IMR-90 (cell line): Measurements from ENCODE around the gene FDXR. TPM values are rescaled to one million over a fixed set of nuclear protein-coding genes. Genes with fewer than 3 reads are reported as not detected.

Experiments used
- ATAC-seq: fragments of 200-7000 bp; cut with Tn5 transposase; 2 replicates; pipeline ENCODE4 v1.9.1; 2020; ENCODE audit warnings: low read depth, mild to moderate bottlenecking, moderate library complexity
- BruUV-seq: library from RNA; stranded (reverse); fragments of 400-500 nt; replicated peaks from 2 replicates; lab custom pipeline; 2021; lab: Mats Ljungman, UMichigan
- CTCF ChIA-PET: fragments of 300-600 bp; formaldehyde crosslinking; extraction: SDS; loops from one replicate; lab custom pipeline; 2021; ENCODE audit warnings: antibody characterized with exemption; lab: Yijun Ruan, JAX
- POLR2A ChIA-PET: fragments of 300-600 bp; sonication (Branson Sonifier 250); formaldehyde crosslinking; loops from one replicate; lab custom pipeline; 2022; ENCODE audit warnings: antibody characterized with exemption; ENCODE audit not compliant: unreplicated experiment; lab: Charles Lee
- DNase-seq: peaks from one replicate; pipeline ENCODE4 v3.0.0; 2013
- H2AFZ ChIP-seq: replicated peaks from 2 replicates; pipeline ENCODE3; 2013; ENCODE audit warnings: low read length, mild to moderate bottlenecking; ENCODE audit not compliant: poor library complexity
- H2AK5ac ChIP-seq: 2 replicates; pipeline ENCODE4 v1.6.1; 2013; ENCODE audit warnings: low read depth, low read length, inconsistent platforms
- H2AK9ac ChIP-seq: replicated peaks from 2 replicates; pipeline ENCODE3; 2013; ENCODE audit warnings: mild to moderate bottlenecking, low read depth, low read length, moderate library complexity; ENCODE audit not compliant: poor library complexity
- H2BK120ac ChIP-seq: 2 replicates; pipeline ENCODE4 v1.6.1; 2013; ENCODE audit warnings: low read depth, low read length, inconsistent platforms
- H2BK15ac ChIP-seq: 3 replicates; pipeline ENCODE4 v1.6.1; 2013; ENCODE audit warnings: low read depth, low read length, inconsistent platforms
- H2BK20ac ChIP-seq: 2 replicates; pipeline ENCODE4 v1.6.1; 2013; ENCODE audit warnings: low read depth, mild to moderate bottlenecking, inconsistent platforms, low read length, moderate library complexity
- H2BK5ac ChIP-seq: 2 replicates; pipeline ENCODE4 v1.6.1; 2013; ENCODE audit warnings: mild to moderate bottlenecking, low read depth, low read length, inconsistent platforms; ENCODE audit not compliant: poor library complexity, severe bottlenecking
- H3K14ac ChIP-seq: replicated peaks from 2 replicates; pipeline ENCODE4 v1.6.1; 2013; ENCODE audit warnings: low read depth, low read length, inconsistent platforms
- H3K18ac ChIP-seq: 2 replicates; pipeline ENCODE4 v1.6.1; 2013; ENCODE audit warnings: low read depth, low read length, control low read depth
- H3K23ac ChIP-seq: 2 replicates; pipeline ENCODE4 v1.6.1; 2013; ENCODE audit warnings: low read depth, low read length, inconsistent platforms
- H3K27ac ChIP-seq: 2 replicates; pipeline ENCODE4 v1.5.1; 2013; ENCODE audit warnings: mild to moderate bottlenecking, control low read depth, low read length; ENCODE audit not compliant: insufficient read depth
- H3K27me3 ChIP-seq: 2 replicates; pipeline ENCODE4 v1.6.1; 2013; ENCODE audit warnings: low read length; ENCODE audit not compliant: control insufficient read depth, insufficient read depth
- H3K36me3 ChIP-seq: 2 replicates; pipeline ENCODE4 v1.6.1; 2013; ENCODE audit warnings: low read length, mixed read lengths; ENCODE audit not compliant: control insufficient read depth, insufficient read depth
- H3K4ac ChIP-seq: 2 replicates; pipeline ENCODE4 v1.6.1; 2013; ENCODE audit warnings: low read depth, low read length, inconsistent platforms
- H3K4me1 ChIP-seq: 2 replicates; pipeline ENCODE4 v1.6.1; 2013; ENCODE audit warnings: low read length, mixed read lengths; ENCODE audit not compliant: control insufficient read depth, insufficient read depth
- H3K4me2 ChIP-seq: 2 replicates; pipeline ENCODE4 v1.6.1; 2013; ENCODE audit warnings: low read depth, mild to moderate bottlenecking, control low read depth, low read length, moderate library complexity
- H3K4me3 ChIP-seq: 2 replicates; pipeline ENCODE4 v1.5.1; 2013; ENCODE audit warnings: low read depth, mild to moderate bottlenecking, control low read depth, low read length, moderate library complexity; ENCODE audit not compliant: insufficient read depth
- H3K56ac ChIP-seq: 2 replicates; pipeline ENCODE4 v1.6.1; 2013; ENCODE audit warnings: low read length, inconsistent platforms; ENCODE audit not compliant: insufficient read depth; ENCODE audit errors: extremely low read depth
- H3K79me1 ChIP-seq, 2 experiments: 2 replicates each; pipeline ENCODE4 v1.6.1; 2013; ENCODE audit warnings: low read length in 2 of 2, inconsistent platforms in 1 of 2, low read depth in 1 of 2
- H3K9ac ChIP-seq: 2 replicates; pipeline ENCODE4 v1.6.1; 2013; ENCODE audit warnings: low read depth, low read length, control low read depth
- H3K9me1 ChIP-seq: 2 replicates; pipeline ENCODE4 v1.6.1; 2013; ENCODE audit warnings: low read length, inconsistent platforms; ENCODE audit not compliant: insufficient read depth
- H3K9me3 ChIP-seq: 2 replicates; pipeline ENCODE4 v1.6.1; 2013; ENCODE audit warnings: low read length; ENCODE audit not compliant: control insufficient read depth, insufficient read depth
- H4K20me1 ChIP-seq: 2 replicates; pipeline ENCODE4 v1.6.1; 2013; ENCODE audit warnings: low read length, inconsistent platforms; ENCODE audit not compliant: insufficient read depth
- H4K5ac ChIP-seq: 2 replicates; pipeline ENCODE4 v1.6.1; 2013; ENCODE audit warnings: mild to moderate bottlenecking, low read depth, low read length, control low read depth
- H4K8ac ChIP-seq, 2 experiments: 2 replicates each; pipeline ENCODE4 v1.6.1; 2013; ENCODE audit warnings: low read depth in 2 of 2, low read length in 2 of 2, control low read depth in 1 of 2, inconsistent platforms in 1 of 2
- H4K91ac ChIP-seq: 2 replicates; pipeline ENCODE4 v1.6.1; 2013; ENCODE audit warnings: low read depth, low read length, inconsistent platforms; ENCODE audit not compliant: insufficient read depth
- BHLHE40 ChIP-seq: fragments of 150-350 bp; IDR thresholded peaks from 2 replicates; pipeline ENCODE4 v1.6.1; 2016; ENCODE audit warnings: mild to moderate bottlenecking, low read depth, low read length
- CEBPB ChIP-seq: IDR thresholded peaks from 2 replicates; pipeline ENCODE4 v1.6.1; 2012; ENCODE audit warnings: low read depth, low read length, improper control_type of control experiment
- CHD1 ChIP-seq: IDR thresholded peaks from 2 replicates; pipeline ENCODE4 v1.6.1; 2012; ENCODE audit warnings: low read depth, low read length, improper control_type of control experiment
- FOS ChIP-seq: fragments of 150-350 bp; IDR thresholded peaks from 2 replicates; pipeline ENCODE4 v1.6.1; 2016; ENCODE audit warnings: low read depth, low read length
- MAFK ChIP-seq: IDR thresholded peaks from 2 replicates; pipeline ENCODE4 v1.6.1; 2012; ENCODE audit warnings: low read depth, low read length, improper control_type of control experiment
- MAZ ChIP-seq: IDR thresholded peaks from 2 replicates; pipeline ENCODE4 v1.6.1; 2012; ENCODE audit warnings: low read depth, mild to moderate bottlenecking, low read length, improper control_type of control experiment, moderate library complexity, borderline replicate concordance
- MXI1 ChIP-seq: IDR thresholded peaks from 2 replicates; pipeline ENCODE4 v1.6.1; 2012; ENCODE audit warnings: low read depth, mild to moderate bottlenecking, low read length, moderate library complexity, borderline replicate concordance
- NFE2L2 ChIP-seq: fragments of 150-350 bp; IDR thresholded peaks from 2 replicates; pipeline ENCODE4 v1.6.1; 2016; ENCODE audit warnings: low read depth, mild to moderate bottlenecking, low read length
- POLR2A ChIP-seq: IDR thresholded peaks from 2 replicates; pipeline ENCODE4 v1.6.1; 2012; ENCODE audit warnings: mild to moderate bottlenecking, low read depth, low read length
- RAD21 ChIP-seq: IDR thresholded peaks from 2 replicates; pipeline ENCODE4 v1.6.1; 2012; ENCODE audit warnings: low read length, improper control_type of control experiment
- RCOR1 ChIP-seq: IDR thresholded peaks from 2 replicates; pipeline ENCODE4 v1.6.1; 2012; ENCODE audit warnings: mild to moderate bottlenecking, low read length, improper control_type of control experiment; ENCODE audit not compliant: insufficient replicate concordance
- RFX5 ChIP-seq: IDR thresholded peaks from 2 replicates; pipeline ENCODE4 v1.8.0; 2012; ENCODE audit warnings: low read depth, mild to moderate bottlenecking, low read length, moderate library complexity
- SMC3 ChIP-seq: fragments of 150-350 bp; IDR thresholded peaks from 2 replicates; pipeline ENCODE4 v1.6.1; 2016; ENCODE audit warnings: low read depth, mild to moderate bottlenecking, antibody characterized with exemption, low read length, moderate library complexity
- whole genome bisulfite sequencing, 2 experiments: methylation state at CpG; one replicate each; pipeline versions ENCODE4 v1.1.5 to v1.1.7; 2013; ENCODE audit warnings: missing lambda C conversion rate in 2 of 2; ENCODE audit not compliant: insufficient read length in 1 of 2; ENCODE audit errors: extremely low coverage in 2 of 2; 5-methylcytosine and 5-hydroxymethylcytosine counted together
- dilution Hi-C: fragments of 300-500 bp; cut with HindIII; formaldehyde crosslinking; loops from one replicate; pipeline ENCODE4 v1.14.3; 2018; ENCODE audit warnings: low sequenced_read_pairs; ENCODE audit not compliant: unreplicated experiment
- in situ Hi-C: fragments of 300-500 bp; cut with MboI; formaldehyde crosslinking; loops from 3 replicates; pipeline ENCODE4 v1.14.3; 2019; ENCODE audit warnings: low sequenced_read_pairs, inconsistent platforms, mixed read lengths
- intact Hi-C: fragments of 100-400 bp; cut with micrococcal nuclease; formaldehyde crosslinking; loops from 2 replicates; pipeline ENCODE4 v1.10.0; 2022
- polyA plus RNA-seq, 3 experiments: library from polyadenylated mRNA; depleted of rRNA; stranded (reverse); fragments of >200 nt; gene quantifications; 2 replicates each; pipeline ENCODE4 v1.2.3, GENCODE V29; 2012; ENCODE audit warnings: low replicate concordance in 1 of 3
- total RNA-seq: library from RNA; depleted of rRNA; stranded (reverse); fragments of >200 nt; gene quantifications from 2 replicates; pipeline ENCODE4 v1.2.3, GENCODE V29; 2012
- TF ChIP-seq, protein P1 (sequence below): conservative IDR thresholded peaks from 2 replicates; pipeline ENCODE4 v1.5.1; 2012; ENCODE audit warnings: mild to moderate bottlenecking, low read depth, low read length, improper control_type of control experiment
- TF ChIP-seq, protein P2 (sequence below): fragments of 150-350 bp; IDR thresholded peaks from 2 replicates; pipeline ENCODE4 v1.6.1; 2017; ENCODE audit warnings: mild to moderate bottlenecking, antibody characterized with exemption, low read length, low read depth
- TF ChIP-seq, protein P3 (sequence below): fragments of 150-350 bp; IDR thresholded peaks from 2 replicates; pipeline ENCODE4 v1.6.1; 2016; ENCODE audit warnings: low read depth, mild to moderate bottlenecking, low read length, moderate library complexity, borderline replicate concordance

FDXR gene
- total and polyA plus RNA-seq, 2 of the 4 experiments (the other 2 are of a cell fraction) = 12.4 to 18.6 TPM

DNA sequence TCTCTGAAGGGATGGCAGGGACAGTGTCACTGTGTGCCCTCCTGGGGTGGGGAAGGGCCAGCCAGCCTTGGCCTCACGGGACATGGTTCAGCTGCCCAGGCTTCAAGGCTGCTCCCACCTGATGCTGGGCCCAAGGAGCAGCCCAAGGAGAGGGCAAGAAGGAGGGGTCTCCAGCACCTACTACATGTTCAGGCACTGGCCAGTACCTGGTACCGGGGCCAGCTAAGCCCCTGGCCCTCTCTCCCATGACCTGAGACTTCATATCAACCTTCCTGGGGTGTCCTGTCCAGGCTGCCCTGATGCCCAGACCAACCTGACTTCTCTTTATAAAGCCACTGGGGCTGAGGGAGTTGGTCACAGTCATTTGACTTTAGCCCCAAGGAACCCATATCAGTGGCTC, 49.0 kb upstream of the FDXR start:
- Histone ChIP-seq H3K27me3 (peaks cover 78% of the 10 kb centered on the region), H2BK120ac (no peak overlapping the region), H3K18ac (no peak overlapping the region), H2AK5ac (no peak overlapping the region), H3K9ac (no peak overlapping the region), H3K36me3 (no peaks in the 10 kb centered on the region), H4K8ac (no peak overlapping the region), H2AK9ac (no peak overlapping the region), H3K23ac (no peak overlapping the region), H3K27ac (no peak overlapping the region), H3K4me3 (no peak overlapping the region), H3K79me1 (no peaks in the 10 kb centered on the region), H3K4ac (no peak overlapping the region), H2BK15ac (no peak overlapping the region), H3K9me3 (no peaks in the 10 kb centered on the region), H4K20me1 (no peaks in the 10 kb centered on the region), H3K4me2 (no peak overlapping the region), H3K14ac (no peak overlapping the region), H4K5ac (no peak overlapping the region), H4K91ac (no peak overlapping the region), H2BK5ac (no peak overlapping the region), H3K56ac (no peak overlapping the region), H2AFZ (no peak overlapping the region), H3K4me1 (no peaks in the 10 kb centered on the region), H2BK20ac (no peak overlapping the region), H3K9me1 (no peaks in the 10 kb centered on the region)
- DNase-seq (no peak), ATAC-seq (no peak)
- ChIA-PET CTCF (no interaction called here), POLR2A (no interaction called here)
- intact Hi-C loops (no loop called here), in situ Hi-C loops (no loop called here), dilution Hi-C loops (no loop called here)
- TF ChIP-seq RAD21 = no peak
- no peak for TF ChIP-seq SMC3
- no peak for TF ChIP-seq MAZ
- TF ChIP-seq POLR2A = no peak
- no peak for TF ChIP-seq MAFK
- TF ChIP-seq, protein P1, sequence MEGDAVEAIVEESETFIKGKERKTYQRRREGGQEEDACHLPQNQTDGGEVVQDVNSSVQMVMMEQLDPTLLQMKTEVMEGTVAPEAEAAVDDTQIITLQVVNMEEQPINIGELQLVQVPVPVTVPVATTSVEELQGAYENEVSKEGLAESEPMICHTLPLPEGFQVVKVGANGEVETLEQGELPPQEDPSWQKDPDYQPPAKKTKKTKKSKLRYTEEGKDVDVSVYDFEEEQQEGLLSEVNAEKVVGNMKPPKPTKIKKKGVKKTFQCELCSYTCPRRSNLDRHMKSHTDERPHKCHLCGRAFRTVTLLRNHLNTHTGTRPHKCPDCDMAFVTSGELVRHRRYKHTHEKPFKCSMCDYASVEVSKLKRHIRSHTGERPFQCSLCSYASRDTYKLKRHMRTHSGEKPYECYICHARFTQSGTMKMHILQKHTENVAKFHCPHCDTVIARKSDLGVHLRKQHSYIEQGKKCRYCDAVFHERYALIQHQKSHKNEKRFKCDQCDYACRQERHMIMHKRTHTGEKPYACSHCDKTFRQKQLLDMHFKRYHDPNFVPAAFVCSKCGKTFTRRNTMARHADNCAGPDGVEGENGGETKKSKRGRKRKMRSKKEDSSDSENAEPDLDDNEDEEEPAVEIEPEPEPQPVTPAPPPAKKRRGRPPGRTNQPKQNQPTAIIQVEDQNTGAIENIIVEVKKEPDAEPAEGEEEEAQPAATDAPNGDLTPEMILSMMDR = no peak
- no peak for TF ChIP-seq FOS
- no peak for TF ChIP-seq CEBPB
- TF ChIP-seq, protein P2, sequence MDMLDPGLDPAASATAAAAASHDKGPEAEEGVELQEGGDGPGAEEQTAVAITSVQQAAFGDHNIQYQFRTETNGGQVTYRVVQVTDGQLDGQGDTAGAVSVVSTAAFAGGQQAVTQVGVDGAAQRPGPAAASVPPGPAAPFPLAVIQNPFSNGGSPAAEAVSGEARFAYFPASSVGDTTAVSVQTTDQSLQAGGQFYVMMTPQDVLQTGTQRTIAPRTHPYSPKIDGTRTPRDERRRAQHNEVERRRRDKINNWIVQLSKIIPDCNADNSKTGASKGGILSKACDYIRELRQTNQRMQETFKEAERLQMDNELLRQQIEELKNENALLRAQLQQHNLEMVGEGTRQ = no peak
- no peak for TF ChIP-seq MXI1
- no peak for TF ChIP-seq RCOR1
- TF ChIP-seq, protein P3, sequence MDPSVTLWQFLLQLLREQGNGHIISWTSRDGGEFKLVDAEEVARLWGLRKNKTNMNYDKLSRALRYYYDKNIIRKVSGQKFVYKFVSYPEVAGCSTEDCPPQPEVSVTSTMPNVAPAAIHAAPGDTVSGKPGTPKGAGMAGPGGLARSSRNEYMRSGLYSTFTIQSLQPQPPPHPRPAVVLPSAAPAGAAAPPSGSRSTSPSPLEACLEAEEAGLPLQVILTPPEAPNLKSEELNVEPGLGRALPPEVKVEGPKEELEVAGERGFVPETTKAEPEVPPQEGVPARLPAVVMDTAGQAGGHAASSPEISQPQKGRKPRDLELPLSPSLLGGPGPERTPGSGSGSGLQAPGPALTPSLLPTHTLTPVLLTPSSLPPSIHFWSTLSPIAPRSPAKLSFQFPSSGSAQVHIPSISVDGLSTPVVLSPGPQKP = no peak
- no peak for TF ChIP-seq RFX5
- TF ChIP-seq BHLHE40 = no peak
- TF ChIP-seq CHD1 = no peak
- no peak for TF ChIP-seq NFE2L2
- WGBS, 2 experiments = 76% methylated on average over 2 of the region's 2 CpGs; no CpG with 5 or more reads in 1 of the 2 experiments
- BruUV-seq = no TSS peak
